CD14-positive monocyte (primary cell): ENCODE results near the gene KLHL42. TPM values are rescaled to one million over a fixed set of nuclear protein-coding genes. Genes with fewer than 3 reads are reported as not detected.

Experiments used
- DNase-seq, 3 donors: peaks; one replicate each; pipeline ENCODE4 v3.0.0-alpha.2; 2011 to 2022
- H2AFZ ChIP-seq: 2 replicates; pipeline ENCODE4 v1.6.0; 2012; ENCODE audit warnings: mild to moderate bottlenecking, low read depth, low read length, inconsistent platforms; ENCODE audit not compliant: insufficient read depth, poor library complexity, severe bottlenecking
- H3K27ac ChIP-seq, 2 donors: 1 replicate in 1 of 2; 2 replicates in 1 of 2; pipeline ENCODE4 v1.5.1; 2012 to 2013; ENCODE audit warnings: low read length in 2 of 2, control low read depth in 1 of 2, inconsistent platforms in 1 of 2, low read depth in 1 of 2, mild to moderate bottlenecking in 1 of 2
- H3K27me3 ChIP-seq, 2 donors: one replicate each; pipeline versions ENCODE4 v1.6.0 to v1.6.1; 2011 to 2013; ENCODE audit warnings: low read length in 2 of 2; ENCODE audit not compliant: control insufficient read depth in 2 of 2, insufficient read depth in 2 of 2
- H3K36me3 ChIP-seq, 2 donors: replicated peaks in 1 of 2; 1 replicate in 1 of 2; 2 replicates in 1 of 2; pipeline versions ENCODE4 v1.5.1 to v1.6.1; 2012 to 2013; ENCODE audit warnings: low read length in 2 of 2, control low read depth in 1 of 2, inconsistent platforms in 1 of 2, mild to moderate bottlenecking in 1 of 2; ENCODE audit not compliant: insufficient read depth in 2 of 2, control insufficient read depth in 1 of 2
- H3K4me1 ChIP-seq, 2 donors: 1 replicate in 1 of 2; 2 replicates in 1 of 2; pipeline versions ENCODE4 v1.5.1 to v1.6.1; 2012 to 2013; ENCODE audit warnings: low read length in 2 of 2, control low read depth in 1 of 2, inconsistent platforms in 1 of 2, mild to moderate bottlenecking in 1 of 2, moderate library complexity in 1 of 2; ENCODE audit not compliant: insufficient read depth in 2 of 2, control insufficient read depth in 1 of 2
- H3K4me2 ChIP-seq: replicated peaks from 2 replicates; pipeline ENCODE3; 2012; ENCODE audit warnings: low read length, moderate library complexity, mild to moderate bottlenecking; ENCODE audit not compliant: poor library complexity, severe bottlenecking; ENCODE audit errors: extremely low read depth
- H3K4me3 ChIP-seq, 3 experiments: fragments of 200-600 bp in 1 of 3; sonication (generic) in 1 of 3; replicated peaks in 1 of 3; 1 replicate in 2 of 3; 2 replicates in 1 of 3; pipeline ENCODE4 v1.5.1; 2011 to 2013; ENCODE audit warnings: low read length in 3 of 3, mild to moderate bottlenecking in 3 of 3, control low read depth in 2 of 3, low read depth in 2 of 3, inconsistent platforms in 1 of 3, moderate library complexity in 1 of 3
- H3K79me2 ChIP-seq: 2 replicates; pipeline ENCODE4 v1.6.0; 2012; ENCODE audit warnings: mild to moderate bottlenecking, control low read depth, inconsistent platforms, low read length, moderate library complexity; ENCODE audit not compliant: insufficient read depth
- H3K9ac ChIP-seq: 2 replicates; pipeline ENCODE4 v1.6.0; 2017; ENCODE audit warnings: low read length, mild to moderate bottlenecking; ENCODE audit not compliant: insufficient read depth, poor library complexity, severe bottlenecking
- H3K9me3 ChIP-seq, 2 donors: replicated peaks in 1 of 2; 1 replicate in 1 of 2; 2 replicates in 1 of 2; pipeline versions ENCODE4 v1.5.1 to v1.6.1; 2012 to 2013; ENCODE audit warnings: low read length in 2 of 2, control low read depth in 1 of 2; ENCODE audit not compliant: control insufficient read depth in 1 of 2, insufficient read depth in 1 of 2
- H4K20me1 ChIP-seq: 2 replicates; pipeline ENCODE4 v1.6.0; 2012; ENCODE audit warnings: mild to moderate bottlenecking, low read length, control low read depth, moderate library complexity; ENCODE audit not compliant: insufficient read depth
- H3K27ac Mint-ChIP-seq, 7 donors: one replicate each; pipeline ENCODE4 v1.8.0; 2020; ENCODE audit warnings: mild to moderate bottlenecking in 7 of 7, mixed read lengths in 7 of 7, moderate library complexity in 6 of 7, inconsistent platforms in 2 of 7
- H3K27me3 Mint-ChIP-seq, 3 donors: one replicate each; pipeline ENCODE4 v1.8.0; 2021 to 2022; ENCODE audit warnings: low read depth in 3 of 3, mild to moderate bottlenecking in 3 of 3, mixed read lengths in 3 of 3, moderate library complexity in 3 of 3, inconsistent platforms in 1 of 3
- H3K36me3 Mint-ChIP-seq, 2 donors: one replicate each; pipeline ENCODE4 v1.8.0; 2020; ENCODE audit warnings: mixed read lengths in 2 of 2, inconsistent platforms in 1 of 2, mild to moderate bottlenecking in 1 of 2
- H3K4me1 Mint-ChIP-seq: one replicate; pipeline ENCODE4 v1.8.0; 2020; ENCODE audit warnings: mild to moderate bottlenecking, mixed read lengths
- H3K4me3 Mint-ChIP-seq, 2 donors: one replicate each; pipeline ENCODE4 v1.8.0; 2020; ENCODE audit warnings: mild to moderate bottlenecking in 2 of 2, mixed read lengths in 2 of 2, moderate library complexity in 1 of 2
- H3K9me3 Mint-ChIP-seq, 7 donors: one replicate each; pipeline ENCODE4 v1.8.0; 2020 to 2022; ENCODE audit warnings: mixed read lengths in 7 of 7, mild to moderate bottlenecking in 6 of 7, moderate library complexity in 6 of 7, inconsistent platforms in 2 of 7
- CTCF ChIP-seq: fragments of 200-600 bp; IDR thresholded peaks from one replicate; pipeline ENCODE4 v1.8.0; 2022; ENCODE audit warnings: antibody characterized with exemption, mild to moderate bottlenecking
- WGBS: methylation state at CpG from one replicate; pipeline ENCODE4 v1.1.5; 2013; ENCODE audit warnings: missing lambda C conversion rate; ENCODE audit not compliant: insufficient coverage; 5-methylcytosine and 5-hydroxymethylcytosine counted together
- intact Hi-C, 2 donors: fragments of 100-400 bp; cut with micrococcal nuclease; formaldehyde crosslinking; loops; one replicate each; pipeline versions ENCODE4 v1.15.0 to v1.15.1; 2023
- polyA plus RNA-seq, 3 donors: library from polyadenylated mRNA; depleted of rRNA in 1 of 3; unstranded in 2 of 3; stranded (reverse) in 1 of 3; fragments of 300-500 nt in 2 of 3; fragments of >200 nt in 1 of 3; fragmentation: Illumina TruSeq in 2 of 3; gene quantifications; 1 replicate in 2 of 3; 2 replicates in 1 of 3; pipeline ENCODE4 v1.2.3, GENCODE V29; 2012 to 2021

Gene KLHL42
- polyA plus RNA-seq, 3 donors, result 4.1 to 9.9 (median 7.5) TPM

DNA sequence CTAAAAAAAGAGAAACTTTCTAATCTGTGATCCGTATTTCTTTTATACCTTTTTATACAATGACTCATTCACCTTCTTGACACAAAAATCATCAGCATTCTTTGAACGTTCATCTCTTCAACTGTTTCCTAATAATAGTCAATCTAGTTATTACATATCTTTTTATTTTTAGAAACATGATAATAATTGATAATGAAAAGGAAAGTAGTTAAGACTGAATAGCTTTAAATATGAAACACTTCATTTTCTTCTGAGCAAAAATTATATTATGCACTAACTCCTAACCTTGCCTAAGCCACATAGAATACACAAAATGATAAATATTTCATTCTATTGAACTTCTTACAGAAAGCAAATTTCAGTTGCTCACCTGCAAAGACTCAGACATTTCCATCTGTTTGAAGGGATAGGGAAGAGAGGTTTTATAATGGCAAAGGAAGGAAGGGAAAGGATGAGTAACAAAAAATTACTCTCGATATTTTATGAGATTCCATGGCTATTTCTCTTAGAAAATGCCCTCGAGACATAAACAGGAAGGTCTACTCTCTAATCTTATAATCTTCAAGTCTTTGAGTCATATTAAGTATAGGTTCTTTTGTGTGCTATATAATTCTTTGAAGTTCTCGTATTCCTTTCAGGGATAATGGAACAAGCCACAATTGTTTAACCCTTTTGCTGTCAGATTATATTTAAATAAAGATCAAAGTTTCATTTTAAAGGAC lies 7.5 kb upstream of the KLHL42 start:
- no peak overlapping the region for H3K9ac ChIP-seq
- Mint-ChIP-seq H3K9me3 (no peaks in the 10 kb centered on the region), H3K4me3 (no peak overlapping the region), H3K4me1 (peaks cover 7% of the 10 kb centered on the region), H3K27ac (no peak overlapping the region), H3K27me3 (peaks cover 0 to 2% (median 2%) of the 10 kb centered on the region in 3 donors), H3K36me3 (no peaks in the 10 kb centered on the region)
- H3K4me2 ChIP-seq, result no peak overlapping the region
- no CpG with 5 or more reads among the region's 5 CpGs for WGBS
- TF ChIP-seq CTCF, result no peak
- DNase-seq, result no peak
- no peaks in the 10 kb centered on the region for H3K9me3 ChIP-seq
- no peak overlapping the region for H3K27ac ChIP-seq
- no peaks in the 10 kb centered on the region for H3K27me3 ChIP-seq
- H2AFZ ChIP-seq, result no peak overlapping the region
- intact Hi-C loops, result no loop called here
- no peaks in the 10 kb centered on the region for H4K20me1 ChIP-seq
- H3K36me3 ChIP-seq, result no peaks in the 10 kb centered on the region
- H3K4me1 ChIP-seq, result no peaks in the 10 kb centered on the region
- H3K4me3 ChIP-seq, result no peak overlapping the region
- H3K79me2 ChIP-seq, result no peaks in the 10 kb centered on the region

- H3K27ac Mint-ChIP-seq, result no peak overlapping the region
- no peak for DNase-seq
- WGBS, result 93% methylated on average over 3 of the region's 5 CpGs
- peaks cover 18% of the 10 kb centered on the region for H3K79me2 ChIP-seq
- no peaks in the 10 kb centered on the region for H3K27me3 ChIP-seq
- no peak overlapping the region for H3K4me3 Mint-ChIP-seq
- H3K36me3 Mint-ChIP-seq, result peaks cover 3 to 4% of the 10 kb centered on the region in 2 donors
- no peaks in the 10 kb centered on the region for H4K20me1 ChIP-seq
- peaks cover 0 to 2% (median 0%) of the 10 kb centered on the region in 7 donors for H3K9me3 Mint-ChIP-seq
- no peak overlapping the region for H3K4me2 ChIP-seq
- no peak overlapping the region for H3K27ac ChIP-seq
- H3K4me1 Mint-ChIP-seq, result peaks cover 25% of the 10 kb centered on the region
- H3K4me3 ChIP-seq, result no peak overlapping the region
- H3K36me3 ChIP-seq, result no peaks in the 10 kb centered on the region
- H3K4me1 ChIP-seq, result peaks cover 15 to 19% of the 10 kb centered on the region in 2 donors
- H2AFZ ChIP-seq, result no peak overlapping the region
- H3K27me3 Mint-ChIP-seq, result peaks cover 4 to 5% (median 4%) of the 10 kb centered on the region in 3 donors
- no peaks in the 10 kb centered on the region for H3K9me3 ChIP-seq
- intact Hi-C loops, result no loop called here
- TF ChIP-seq CTCF, result no peak
- no peak overlapping the region for H3K9ac ChIP-seq
Observed at GRCh38 chr12:27777141-27777540, 2.9 kb upstream of the KLHL42 start.
